HepG2 (cell line): ENCODE measurements around the gene ZMYND10. TPM values are rescaled to one million over a fixed set of nuclear protein-coding genes. Genes with fewer than 3 reads are reported as not detected.

Experiments
- ATAC-seq: fragments of 200-7000 bp; cut with Tn5 transposase; 3 replicates; pipeline ENCODE4 v1.9.1; 2020; ENCODE audit warnings: mild to moderate bottlenecking, moderate library complexity
- BruUV-seq: library from RNA; stranded (reverse); fragments of 400-500 nt; replicated peaks from 2 replicates; lab custom pipeline; 2021; lab: Mats Ljungman, UMichigan
- CTCF ChIA-PET: fragments of 300-600 bp; formaldehyde crosslinking; extraction: SDS; loops from one replicate; lab custom pipeline; 2021; ENCODE audit warnings: low total read pairs, inconsistent platforms, low intra/inter-chr PET ratio; lab: Yijun Ruan, JAX
- POLR2A ChIA-PET: fragments of 350-600 bp; sonication (Branson Sonifier 250); formaldehyde crosslinking; loops from one replicate; lab custom pipeline; 2020; ENCODE audit warnings: antibody characterized with exemption, inconsistent platforms; lab: Yijun Ruan, JAX
- DNase-seq: peaks from one replicate; pipeline ENCODE4 v3.0.0-alpha.2; 2015; ENCODE audit warnings: low spot score
- FAIRE-seq: peaks from 3 replicates; lab custom pipeline; 2011; peaks lifted over from hg19 to GRCh38; lab: Jason Lieb, UNC
- H2AFZ ChIP-seq: one replicate; pipeline ENCODE4 v1.6.1; 2011; ENCODE audit warnings: low read length, inconsistent platforms
- H3K27ac ChIP-seq: fragments of 300-600 bp; 3 replicates; pipeline ENCODE4 v1.8.0; 2011; ENCODE audit warnings: mixed run types, mild to moderate bottlenecking, mixed read lengths, low read length, inconsistent platforms; ENCODE audit not compliant: insufficient read depth; ENCODE audit errors: extremely low read length
- H3K27me3 ChIP-seq, 2 experiments: fragments of 200-600 bp in 1 of 2; 2 replicates in 1 of 2; 3 replicates in 1 of 2; pipeline versions ENCODE4 v1.6.0 to v1.8.0; 2011; ENCODE audit warnings: low read length in 2 of 2, mild to moderate bottlenecking in 2 of 2, moderate library complexity in 2 of 2, inconsistent platforms in 1 of 2; ENCODE audit not compliant: insufficient read depth in 2 of 2, control insufficient read depth in 1 of 2
- H3K36me3 ChIP-seq, 2 experiments: fragments of 200-600 bp in 1 of 2; replicated peaks in 1 of 2; 2 replicates in 1 of 2; 3 replicates in 1 of 2; pipeline versions ENCODE4 v1.5.1 to v1.8.0; 2011; ENCODE audit warnings: low read length in 2 of 2, inconsistent platforms in 1 of 2; ENCODE audit not compliant: insufficient read depth in 2 of 2, control insufficient read depth in 1 of 2
- H3K4me1 ChIP-seq: 2 replicates; pipeline ENCODE4 v1.5.1; 2012; ENCODE audit warnings: low read length, inconsistent platforms; ENCODE audit not compliant: insufficient read depth
- H3K4me2 ChIP-seq: 2 replicates; pipeline ENCODE4 v1.6.0; 2011; ENCODE audit warnings: low read depth, low read length, inconsistent platforms
- H3K4me3 ChIP-seq, 3 experiments: fragments of 200-600 bp in 1 of 3; sonication (generic), shearing (Covaris generic) in 1 of 3; replicated peaks in 1 of 3; 2 replicates each; pipeline ENCODE4 v1.5.1; 2011 to 2016; ENCODE audit warnings: low read length in 3 of 3, inconsistent platforms in 2 of 3, low read depth in 2 of 3, mild to moderate bottlenecking in 2 of 3, control low read depth in 1 of 3, mixed read lengths in 1 of 3; ENCODE audit not compliant: insufficient read depth in 1 of 3
- H3K79me2 ChIP-seq: one replicate; pipeline ENCODE4 v1.6.1; 2011; ENCODE audit warnings: low read length, inconsistent platforms; ENCODE audit not compliant: insufficient read depth
- H3K9ac ChIP-seq: 2 replicates; pipeline ENCODE4 v1.6.0; 2011; ENCODE audit warnings: mild to moderate bottlenecking, low read depth, low read length, inconsistent platforms; ENCODE audit not compliant: insufficient read depth
- H3K9me3 ChIP-seq: 2 replicates; pipeline ENCODE4 v1.5.1; 2012; ENCODE audit warnings: mild to moderate bottlenecking, low read length
- H4K20me1 ChIP-seq: 2 replicates; pipeline ENCODE4 v1.6.0; 2011; ENCODE audit warnings: inconsistent platforms, mild to moderate bottlenecking, low read length, moderate library complexity; ENCODE audit not compliant: insufficient read depth
- CBX5 ChIP-seq: sonication (generic); formaldehyde crosslinking; IDR thresholded peaks from 2 replicates; pipeline ENCODE4 v1.4.0; 2020; ENCODE audit warnings: missing genetic modification reagents, borderline replicate concordance
- HDAC6 ChIP-seq: fragments of 200-600 bp; sonication (generic); IDR thresholded peaks from 2 replicates; pipeline ENCODE4 v1.7.0; 2017; ENCODE audit warnings: mild to moderate bottlenecking, antibody characterized with exemption, low read length, low read depth
- IRX3 ChIP-seq: sonication (generic); formaldehyde crosslinking; IDR thresholded peaks from 2 replicates; pipeline ENCODE4 v1.8.1; 2023; ENCODE audit warnings: mild to moderate bottlenecking, low read depth, missing genetic modification reagents, borderline replicate concordance
- JUN ChIP-seq: sonication (generic); formaldehyde crosslinking; IDR thresholded peaks from 2 replicates; pipeline ENCODE4 v1.4.0; 2020; ENCODE audit warnings: mild to moderate bottlenecking, missing genetic modification reagents
- KDM1A ChIP-seq: IDR thresholded peaks from 2 replicates; pipeline ENCODE4 v1.6.1; 2016; ENCODE audit warnings: missing compliant biosample characterization
- KLF6 ChIP-seq: IDR thresholded peaks from 2 replicates; pipeline ENCODE4 v1.8.0; 2016; ENCODE audit warnings: missing biosample characterization, missing genetic modification reagents
- MATR3 ChIP-seq: sonication (generic); formaldehyde crosslinking; IDR thresholded peaks from 2 replicates; pipeline ENCODE4 v1.4.0; 2020; ENCODE audit warnings: missing genetic modification reagents
- PHB2 ChIP-seq: fragments of 450-650 bp; IDR thresholded peaks from 2 replicates; pipeline ENCODE4 v1.6.1; 2018; ENCODE audit not compliant: partially characterized antibody
- WGBS: methylation state at CpG from one replicate; pipeline ENCODE4 v1.1.6; 2017; ENCODE audit warnings: low lambda C conversion rate; 5-methylcytosine and 5-hydroxymethylcytosine counted together
- in situ Hi-C: cut with HindIII; loops from 2 replicates; pipeline ENCODE4 v1.10.0; 2017; ENCODE audit warnings: low pct_unique_long_range_greater_than_20kb; ENCODE audit not compliant: extremely low pct_ligation_motif_present
- intact Hi-C: fragments of 100-400 bp; cut with micrococcal nuclease; formaldehyde crosslinking; loops from one replicate; pipeline ENCODE4 v1.10.0; 2022; ENCODE audit not compliant: unreplicated experiment
- polyA plus RNA-seq, 8 experiments: library from polyadenylated mRNA; depleted of rRNA in 3 of 8; stranded (reverse) in 7 of 8; unstranded in 1 of 8; fragments of >200 nt; fragmentation: Illumina TruSeq in 4 of 8; extraction: Trizol in 4 of 8; gene quantifications; 2 replicates each; pipeline versions ENCODE4 v1.2.1 to v1.2.3, GENCODE V29; 2011 to 2016; ENCODE audit warnings: low read depth in 4 of 8, missing spikeins in 1 of 8, mixed read lengths in 1 of 8; ENCODE audit not compliant: insufficient read depth in 1 of 8
- total RNA-seq, 5 experiments: library from RNA; depleted of rRNA; stranded (reverse); fragments of >200 nt; fragmentation: Illumina TruSeq; extraction: Trizol; gene quantifications; 2 replicates each; pipeline ENCODE4 v1.2.3, GENCODE V29; 2016; ENCODE audit warnings: low read depth in 1 of 5
- TF ChIP-seq, protein P1 (sequence below): sonication (generic); formaldehyde crosslinking; IDR thresholded peaks from 2 replicates; pipeline ENCODE4 v1.4.0; 2020; ENCODE audit warnings: missing genetic modification reagents, borderline replicate concordance
- TF ChIP-seq, protein P2 (sequence below): sonication (generic); formaldehyde crosslinking; IDR thresholded peaks from 2 replicates; pipeline ENCODE4 v1.4.0; 2020; ENCODE audit warnings: mild to moderate bottlenecking, missing genetic modification reagents
- TF ChIP-seq, protein P3 (sequence below): sonication (generic); formaldehyde crosslinking; IDR thresholded peaks from 2 replicates; pipeline ENCODE4 v1.9.0; 2021; ENCODE audit warnings: missing genetic modification reagents, borderline replicate concordance

ZMYND10 gene
- total and polyA plus RNA-seq, 2 of the 13 experiments (the other 11 are each of a cell fraction or from before 2014, with no cell fraction given): 0.60 to 0.74 TPM

DNA sequence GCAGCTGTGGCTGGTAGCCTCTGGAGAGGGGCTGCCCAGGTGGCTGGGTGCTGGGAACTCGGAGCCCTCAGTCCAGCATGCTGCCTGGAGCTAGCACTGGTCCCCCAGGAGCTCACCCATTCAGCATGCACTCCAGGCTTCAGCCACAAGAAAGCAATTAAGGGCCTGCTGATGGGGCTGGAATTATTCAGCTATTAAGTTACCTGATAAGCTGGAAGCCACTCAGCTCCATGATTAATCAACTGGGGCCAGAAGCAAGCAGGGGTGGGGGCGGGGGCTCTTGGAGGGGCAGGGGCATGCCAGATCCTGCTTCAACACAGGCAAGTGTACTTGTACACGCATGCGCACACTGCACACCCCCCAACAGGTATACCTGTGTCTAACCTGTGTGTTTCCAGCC, 35.9 kb upstream of the ZMYND10 start:
- no peak overlapping the region for H3K4me3 ChIP-seq
- intact Hi-C loops (no loop called here), in situ Hi-C loops (no loop called here)
- WGBS: no CpG with 5 or more reads among the region's 4 CpGs
- no peak overlapping the region for H3K4me2 ChIP-seq
- no peaks in the 10 kb centered on the region for H4K20me1 ChIP-seq
- no peaks in the 10 kb centered on the region for H3K79me2 ChIP-seq
- ChIA-PET POLR2A (no interaction called here), CTCF (no interaction called here)
- H3K36me3 ChIP-seq: no peaks in the 10 kb centered on the region
- H3K27me3 ChIP-seq: peaks cover 7 to 37% of the 10 kb centered on the region in 2 experiments
- FAIRE-seq (no peak), DNase-seq (no peak), ATAC-seq (no peak)
- H3K4me1 ChIP-seq: peaks cover 16% of the 10 kb centered on the region
- no TSS peak for BruUV-seq
- no peak overlapping the region for H3K27ac ChIP-seq
- TF ChIP-seq KLF6 (no peak), JUN (CRISPR knock-in tag) (no peak), CBX5 (no peak), HDAC6 (no peak), IRX3 (CRISPR knock-in tag) (no peak)
- H2AFZ ChIP-seq: no peak overlapping the region
- H3K9ac ChIP-seq: no peak overlapping the region
- no peaks in the 10 kb centered on the region for H3K9me3 ChIP-seq

DNA sequence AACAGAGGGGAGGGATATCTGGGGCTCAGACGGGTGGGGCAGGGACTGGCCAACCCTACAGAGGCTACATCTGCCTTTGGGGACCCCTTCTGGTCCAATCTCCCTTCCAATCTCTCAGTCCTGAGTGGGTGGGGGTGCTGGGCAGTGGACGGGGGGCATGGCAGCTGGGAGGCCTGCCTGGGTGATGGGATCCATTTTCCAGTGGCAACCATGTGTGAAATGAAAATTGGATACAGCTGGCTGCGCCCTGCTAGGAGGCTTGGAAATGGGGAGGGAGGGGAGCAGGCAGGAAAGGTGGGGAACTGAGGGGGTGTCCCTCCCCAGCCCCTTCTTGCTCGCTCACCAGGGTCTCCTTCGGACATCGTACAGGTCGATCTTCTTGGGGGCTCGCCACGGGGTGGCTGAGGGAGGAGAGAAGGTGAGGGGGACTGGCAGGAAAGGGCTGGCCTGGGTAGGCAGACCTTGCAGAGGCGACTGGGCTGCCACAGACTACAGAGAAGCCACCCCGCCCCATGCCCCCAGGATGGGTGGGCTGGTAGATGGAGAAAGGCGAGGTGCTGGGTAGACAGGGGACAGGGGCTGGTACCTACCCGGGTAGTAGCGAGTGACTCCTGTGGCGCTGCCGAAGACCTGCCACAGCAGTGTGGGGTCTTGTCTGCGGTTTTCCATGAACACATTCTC, 35.0 kb upstream of the ZMYND10 start:
- 25% methylated on average over 13 of the region's 17 CpGs for WGBS
- in situ Hi-C loops (no loop called here), intact Hi-C loops (no loop called here)
- Histone ChIP-seq H3K9me3 (no peaks in the 10 kb centered on the region), H3K27me3 (peaks cover 12 to 38% of the 10 kb centered on the region in 2 experiments; a peak in 4 of 5 replicates), H2AFZ (no peak overlapping the region), H3K4me2 (no peak overlapping the region), H3K9ac (no peak overlapping the region), H3K36me3 (no peaks in the 10 kb centered on the region), H4K20me1 (no peaks in the 10 kb centered on the region), H3K79me2 (no peaks in the 10 kb centered on the region), H3K4me3 (no peak overlapping the region), H3K4me1 (peaks cover 16% of the 10 kb centered on the region), H3K27ac (no peak overlapping the region)
- ChIA-PET CTCF (no interaction called here), POLR2A (no interaction called here)
- no peak for DNase-seq
- FAIRE-seq: no peak
- no peak for ATAC-seq
- BruUV-seq: no TSS peak
- TF ChIP-seq, protein P1, sequence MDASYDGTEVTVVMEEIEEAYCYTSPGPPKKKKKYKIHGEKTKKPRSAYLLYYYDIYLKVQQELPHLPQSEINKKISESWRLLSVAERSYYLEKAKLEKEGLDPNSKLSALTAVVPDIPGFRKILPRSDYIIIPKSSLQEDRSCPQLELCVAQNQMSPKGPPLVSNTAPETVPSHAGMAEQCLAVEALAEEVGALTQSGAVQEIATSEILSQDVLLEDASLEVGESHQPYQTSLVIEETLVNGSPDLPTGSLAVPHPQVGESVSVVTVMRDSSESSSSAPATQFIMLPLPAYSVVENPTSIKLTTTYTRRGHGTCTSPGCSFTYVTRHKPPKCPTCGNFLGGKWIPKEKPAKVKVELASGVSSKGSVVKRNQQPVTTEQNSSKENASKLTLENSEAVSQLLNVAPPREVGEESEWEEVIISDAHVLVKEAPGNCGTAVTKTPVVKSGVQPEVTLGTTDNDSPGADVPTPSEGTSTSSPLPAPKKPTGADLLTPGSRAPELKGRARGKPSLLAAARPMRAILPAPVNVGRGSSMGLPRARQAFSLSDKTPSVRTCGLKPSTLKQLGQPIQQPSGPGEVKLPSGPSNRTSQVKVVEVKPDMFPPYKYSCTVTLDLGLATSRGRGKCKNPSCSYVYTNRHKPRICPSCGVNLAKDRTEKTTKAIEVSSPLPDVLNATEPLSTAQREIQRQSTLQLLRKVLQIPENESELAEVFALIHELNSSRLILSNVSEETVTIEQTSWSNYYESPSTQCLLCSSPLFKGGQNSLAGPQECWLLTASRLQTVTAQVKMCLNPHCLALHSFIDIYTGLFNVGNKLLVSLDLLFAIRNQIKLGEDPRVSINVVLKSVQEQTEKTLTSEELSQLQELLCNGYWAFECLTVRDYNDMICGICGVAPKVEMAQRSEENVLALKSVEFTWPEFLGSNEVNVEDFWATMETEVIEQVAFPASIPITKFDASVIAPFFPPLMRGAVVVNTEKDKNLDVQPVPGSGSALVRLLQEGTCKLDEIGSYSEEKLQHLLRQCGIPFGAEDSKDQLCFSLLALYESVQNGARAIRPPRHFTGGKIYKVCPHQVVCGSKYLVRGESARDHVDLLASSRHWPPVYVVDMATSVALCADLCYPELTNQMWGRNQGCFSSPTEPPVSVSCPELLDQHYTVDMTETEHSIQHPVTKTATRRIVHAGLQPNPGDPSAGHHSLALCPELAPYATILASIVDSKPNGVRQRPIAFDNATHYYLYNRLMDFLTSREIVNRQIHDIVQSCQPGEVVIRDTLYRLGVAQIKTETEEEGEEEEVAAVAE (CRISPR knock-in tag): no peak
- TF ChIP-seq KDM1A (CRISPR knock-in tag) (no peak), MATR3 (no peak), PHB2 (no peak), CBX5 (no peak)
- TF ChIP-seq, protein P2, sequence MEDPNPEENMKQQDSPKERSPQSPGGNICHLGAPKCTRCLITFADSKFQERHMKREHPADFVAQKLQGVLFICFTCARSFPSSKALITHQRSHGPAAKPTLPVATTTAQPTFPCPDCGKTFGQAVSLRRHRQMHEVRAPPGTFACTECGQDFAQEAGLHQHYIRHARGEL (CRISPR knock-in tag): no peak
- TF ChIP-seq, protein P3, sequence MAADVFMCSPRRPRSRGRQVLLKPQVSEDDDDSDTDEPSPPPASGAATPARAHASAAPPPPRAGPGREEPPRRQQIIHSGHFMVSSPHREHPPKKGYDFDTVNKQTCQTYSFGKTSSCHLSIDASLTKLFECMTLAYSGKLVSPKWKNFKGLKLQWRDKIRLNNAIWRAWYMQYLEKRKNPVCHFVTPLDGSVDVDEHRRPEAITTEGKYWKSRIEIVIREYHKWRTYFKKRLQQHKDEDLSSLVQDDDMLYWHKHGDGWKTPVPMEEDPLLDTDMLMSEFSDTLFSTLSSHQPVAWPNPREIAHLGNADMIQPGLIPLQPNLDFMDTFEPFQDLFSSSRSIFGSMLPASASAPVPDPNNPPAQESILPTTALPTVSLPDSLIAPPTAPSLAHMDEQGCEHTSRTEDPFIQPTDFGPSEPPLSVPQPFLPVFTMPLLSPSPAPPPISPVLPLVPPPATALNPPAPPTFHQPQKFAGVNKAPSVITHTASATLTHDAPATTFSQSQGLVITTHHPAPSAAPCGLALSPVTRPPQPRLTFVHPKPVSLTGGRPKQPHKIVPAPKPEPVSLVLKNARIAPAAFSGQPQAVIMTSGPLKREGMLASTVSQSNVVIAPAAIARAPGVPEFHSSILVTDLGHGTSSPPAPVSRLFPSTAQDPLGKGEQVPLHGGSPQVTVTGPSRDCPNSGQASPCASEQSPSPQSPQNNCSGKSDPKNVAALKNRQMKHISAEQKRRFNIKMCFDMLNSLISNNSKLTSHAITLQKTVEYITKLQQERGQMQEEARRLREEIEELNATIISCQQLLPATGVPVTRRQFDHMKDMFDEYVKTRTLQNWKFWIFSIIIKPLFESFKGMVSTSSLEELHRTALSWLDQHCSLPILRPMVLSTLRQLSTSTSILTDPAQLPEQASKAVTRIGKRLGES: no peak
